ENCODE results near the gene BACH2.
"Not testable (repeated sequence)": the region's sequence is repeated elsewhere in the genome, so short reads cannot be mapped to it uniquely, and the experiment has no call there.

Gene BACH2

GRCh38 chr6:90038961-90039653 lies 257.5 kb downstream of the BACH2 start:
- Histone ChIP-seq H3K4me1 (ENCODE audit: control insufficient read depth, insufficient read depth, low read length, poor library complexity, severe bottlenecking) (no peaks in the 10 kb centered on the region), H3K36me3 (ENCODE audit: control insufficient read depth, insufficient read depth, low read length) (no peaks in the 10 kb centered on the region), H3K4me3 (ENCODE audit: extremely low read depth, insufficient read depth, low read length, poor library complexity, severe bottlenecking) (no peak overlapping the region), H3K9me3 (ENCODE audit: control insufficient read depth, low read length) (peaks cover 7% of the 10 kb centered on the region), H3K27ac (ENCODE audit: low read depth, low read length, severe bottlenecking) (no peak overlapping the region)
- 88 to 95% methylated on average over 15 of the region's 18 CpGs for WGBS, 2 experiments (ENCODE audit: insufficient coverage in 2 of 2)

- WGBS, 2 experiments (ENCODE audit: insufficient coverage in 2 of 2), result 60% methylated on average over 1 of the region's 3 CpGs; no CpG with 5 or more reads in 1 of the 2 experiments
- peaks cover 7% of the 10 kb centered on the region for H3K9me3 ChIP-seq (ENCODE audit: control insufficient read depth, low read length)
- H3K27ac ChIP-seq (ENCODE audit: low read depth, low read length, severe bottlenecking), result no peak overlapping the region
- no peaks in the 10 kb centered on the region for H3K36me3 ChIP-seq (ENCODE audit: control insufficient read depth, insufficient read depth, low read length)
- no peak overlapping the region for H3K4me3 ChIP-seq (ENCODE audit: extremely low read depth, insufficient read depth, low read length, poor library complexity, severe bottlenecking)
- H3K4me1 ChIP-seq (ENCODE audit: control insufficient read depth, insufficient read depth, low read length, poor library complexity, severe bottlenecking), result no peaks in the 10 kb centered on the region
Measured at GRCh38 chr6:90036963-90037362, 259.7 kb downstream of the BACH2 start.

GRCh38 chr6:90035047-90035723 lies 261.5 kb downstream of the BACH2 start:
- no peak overlapping the region for H3K27ac ChIP-seq (ENCODE audit: low read depth, low read length, severe bottlenecking)
- no peaks in the 10 kb centered on the region for H3K36me3 ChIP-seq (ENCODE audit: control insufficient read depth, insufficient read depth, low read length)
- WGBS, 2 experiments (ENCODE audit: insufficient coverage in 2 of 2), result 80% methylated on average over 1 to 2 of the region's 3 CpGs
- no peaks in the 10 kb centered on the region for H3K4me1 ChIP-seq (ENCODE audit: control insufficient read depth, insufficient read depth, low read length, poor library complexity, severe bottlenecking)
- H3K4me3 ChIP-seq (ENCODE audit: extremely low read depth, insufficient read depth, low read length, poor library complexity, severe bottlenecking), result no peak overlapping the region
- peaks cover 7% of the 10 kb centered on the region for H3K9me3 ChIP-seq (ENCODE audit: control insufficient read depth, low read length)

- Histone ChIP-seq H3K27ac (ENCODE audit: low read depth, low read length, severe bottlenecking) (no peak overlapping the region), H3K36me3 (ENCODE audit: control insufficient read depth, insufficient read depth, low read length) (no peaks in the 10 kb centered on the region), H3K4me1 (ENCODE audit: control insufficient read depth, insufficient read depth, low read length, poor library complexity, severe bottlenecking) (no peaks in the 10 kb centered on the region), H3K4me3 (ENCODE audit: extremely low read depth, insufficient read depth, low read length, poor library complexity, severe bottlenecking) (no peak overlapping the region), H3K9me3 (ENCODE audit: control insufficient read depth, low read length) (peaks cover 7% of the 10 kb centered on the region)
- WGBS, 2 experiments (ENCODE audit: insufficient coverage in 2 of 2), result 81% methylated on average over 2 of the region's 3 CpGs; no CpG with 5 or more reads in 1 of the 2 experiments
Measured at GRCh38 chr6:90033746-90034271, 262.8 kb downstream of the BACH2 start.

- H3K9me3 ChIP-seq (ENCODE audit: control insufficient read depth, low read length); H3K27ac ChIP-seq (ENCODE audit: low read depth, low read length, severe bottlenecking); H3K4me1 ChIP-seq (ENCODE audit: control insufficient read depth, insufficient read depth, low read length, poor library complexity, severe bottlenecking); H3K36me3 ChIP-seq (ENCODE audit: control insufficient read depth, insufficient read depth, low read length); H3K4me3 ChIP-seq (ENCODE audit: extremely low read depth, insufficient read depth, low read length, poor library complexity, severe bottlenecking): not testable (repeated sequence)
- WGBS, 2 experiments (ENCODE audit: insufficient coverage in 2 of 2), result 96 to 100% methylated on average over 2 to 3 of the region's 5 CpGs
Measured at GRCh38 chr6:90032489-90033212, 264.0 kb downstream of the BACH2 start.

- Histone ChIP-seq H3K36me3 (ENCODE audit: control insufficient read depth, insufficient read depth, low read length) (no peaks in the 10 kb centered on the region), H3K4me1 (ENCODE audit: control insufficient read depth, insufficient read depth, low read length, poor library complexity, severe bottlenecking) (no peaks in the 10 kb centered on the region), H3K4me3 (ENCODE audit: extremely low read depth, insufficient read depth, low read length, poor library complexity, severe bottlenecking) (no peak overlapping the region), H3K9me3 (ENCODE audit: control insufficient read depth, low read length) (no peaks in the 10 kb centered on the region), H3K27ac (ENCODE audit: low read depth, low read length, severe bottlenecking) (no peak overlapping the region)
- 65 to 68% methylated on average over 4 to 5 of the region's 10 CpGs for WGBS, 2 experiments (ENCODE audit: insufficient coverage in 2 of 2)
Measured at GRCh38 chr6:90028995-90029635, 267.5 kb downstream of the BACH2 start.

- H3K4me1 ChIP-seq (ENCODE audit: control insufficient read depth, insufficient read depth, low read length, poor library complexity, severe bottlenecking), result no peaks in the 10 kb centered on the region
- H3K27ac ChIP-seq (ENCODE audit: low read depth, low read length, severe bottlenecking), result no peak overlapping the region
- no peaks in the 10 kb centered on the region for H3K36me3 ChIP-seq (ENCODE audit: control insufficient read depth, insufficient read depth, low read length)
- WGBS, 2 experiments (ENCODE audit: insufficient coverage in 2 of 2), result 84 to 94% methylated on average over 4 to 5 of the region's 7 CpGs
- no peaks in the 10 kb centered on the region for H3K9me3 ChIP-seq (ENCODE audit: control insufficient read depth, low read length)
- no peak overlapping the region for H3K4me3 ChIP-seq (ENCODE audit: extremely low read depth, insufficient read depth, low read length, poor library complexity, severe bottlenecking)
Measured at GRCh38 chr6:90028066-90028778, 268.4 kb downstream of the BACH2 start.

GRCh38 chr6:90026216-90026615 lies 270.4 kb downstream of the BACH2 start:
- Histone ChIP-seq H3K36me3 (ENCODE audit: control insufficient read depth, insufficient read depth, low read length) (no peaks in the 10 kb centered on the region), H3K4me1 (ENCODE audit: control insufficient read depth, insufficient read depth, low read length, poor library complexity, severe bottlenecking) (no peaks in the 10 kb centered on the region), H3K4me3 (ENCODE audit: extremely low read depth, insufficient read depth, low read length, poor library complexity, severe bottlenecking) (no peak overlapping the region), H3K27ac (ENCODE audit: low read depth, low read length, severe bottlenecking) (no peak overlapping the region), H3K9me3 (ENCODE audit: control insufficient read depth, low read length) (no peaks in the 10 kb centered on the region)
- no CpG with 5 or more reads among the region's 1 CpG for WGBS, 2 experiments (ENCODE audit: insufficient coverage in 2 of 2)

GRCh38 chr6:90025523-90026061 lies 271.1 kb downstream of the BACH2 start:
- WGBS, 2 experiments (ENCODE audit: insufficient coverage in 2 of 2), result 73 to 92% methylated on average over 2 to 3 of the region's 5 CpGs
- no peak overlapping the region for H3K27ac ChIP-seq (ENCODE audit: low read depth, low read length, severe bottlenecking)
- no peaks in the 10 kb centered on the region for H3K4me1 ChIP-seq (ENCODE audit: control insufficient read depth, insufficient read depth, low read length, poor library complexity, severe bottlenecking)
- no peak overlapping the region for H3K4me3 ChIP-seq (ENCODE audit: extremely low read depth, insufficient read depth, low read length, poor library complexity, severe bottlenecking)
- no peaks in the 10 kb centered on the region for H3K9me3 ChIP-seq (ENCODE audit: control insufficient read depth, low read length)
- no peaks in the 10 kb centered on the region for H3K36me3 ChIP-seq (ENCODE audit: control insufficient read depth, insufficient read depth, low read length)

GRCh38 chr6:90024633-90025032 lies 272.0 kb downstream of the BACH2 start:
- 96 to 100% methylated on average over 4 of the region's 6 CpGs for WGBS, 2 experiments (ENCODE audit: insufficient coverage in 2 of 2)

More at GRCh38 chr6:90024633-90025032, 272.0 kb downstream of the BACH2 start:
- H3K4me3 ChIP-seq (ENCODE audit: extremely low read depth, insufficient read depth, low read length, poor library complexity, severe bottlenecking), result no peak overlapping the region
- no peaks in the 10 kb centered on the region for H3K9me3 ChIP-seq (ENCODE audit: control insufficient read depth, low read length)
- H3K4me1 ChIP-seq (ENCODE audit: control insufficient read depth, insufficient read depth, low read length, poor library complexity, severe bottlenecking), result no peaks in the 10 kb centered on the region
- no peaks in the 10 kb centered on the region for H3K36me3 ChIP-seq (ENCODE audit: control insufficient read depth, insufficient read depth, low read length)
- no peak overlapping the region for H3K27ac ChIP-seq (ENCODE audit: low read depth, low read length, severe bottlenecking)

Measured in mesodermal cell (in vitro differentiated cells).